ENCODE measurements around the gene DCC. TPM values are rescaled to one million over a fixed set of nuclear protein-coding genes. Genes with fewer than 3 reads are reported as not detected.

Gene DCC
- polyA plus RNA-seq, 1 donor: 0.58 TPM

DNA sequence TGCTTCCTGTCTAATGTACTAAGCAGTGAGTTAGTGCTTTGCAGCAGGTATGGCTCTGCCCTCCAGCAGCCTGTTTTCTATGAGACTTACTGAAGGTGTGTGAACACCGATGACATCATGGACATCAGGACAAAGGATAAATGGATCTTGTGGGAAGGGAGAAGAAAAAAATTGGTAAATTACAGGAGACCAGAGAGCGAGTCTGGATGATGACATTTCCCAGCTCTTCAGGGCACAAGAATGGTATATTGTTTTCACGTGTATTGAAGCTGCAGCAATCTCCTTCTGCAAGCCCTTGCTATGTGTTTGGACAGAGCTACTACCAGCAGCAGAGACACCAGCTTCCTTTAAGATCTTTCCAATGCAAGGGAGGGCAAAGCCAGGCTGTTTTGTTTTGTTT lies 47.2 kb downstream of the DCC start:
- Histone ChIP-seq H3K9me3 (ENCODE audit: control insufficient read depth, low read depth, low read length) (no peaks in the 10 kb centered on the region), H3K4me1 (ENCODE audit: control insufficient read depth, insufficient read depth, low read length) (no peaks in the 10 kb centered on the region), H3K4me3 (ENCODE audit: low read length) (no peak overlapping the region), H3K36me3 (ENCODE audit: control insufficient read depth, insufficient read depth, low read length) (no peaks in the 10 kb centered on the region), H3K27me3 (ENCODE audit: control insufficient read depth, insufficient read depth, low read length) (no peaks in the 10 kb centered on the region), H3K27ac (ENCODE audit: low read length) (no peak overlapping the region)
- WGBS (ENCODE audit: insufficient coverage, low lambda C conversion rate): 100% methylated on average over 1 of the region's 3 CpGs
- no peak for DNase-seq

DNA sequence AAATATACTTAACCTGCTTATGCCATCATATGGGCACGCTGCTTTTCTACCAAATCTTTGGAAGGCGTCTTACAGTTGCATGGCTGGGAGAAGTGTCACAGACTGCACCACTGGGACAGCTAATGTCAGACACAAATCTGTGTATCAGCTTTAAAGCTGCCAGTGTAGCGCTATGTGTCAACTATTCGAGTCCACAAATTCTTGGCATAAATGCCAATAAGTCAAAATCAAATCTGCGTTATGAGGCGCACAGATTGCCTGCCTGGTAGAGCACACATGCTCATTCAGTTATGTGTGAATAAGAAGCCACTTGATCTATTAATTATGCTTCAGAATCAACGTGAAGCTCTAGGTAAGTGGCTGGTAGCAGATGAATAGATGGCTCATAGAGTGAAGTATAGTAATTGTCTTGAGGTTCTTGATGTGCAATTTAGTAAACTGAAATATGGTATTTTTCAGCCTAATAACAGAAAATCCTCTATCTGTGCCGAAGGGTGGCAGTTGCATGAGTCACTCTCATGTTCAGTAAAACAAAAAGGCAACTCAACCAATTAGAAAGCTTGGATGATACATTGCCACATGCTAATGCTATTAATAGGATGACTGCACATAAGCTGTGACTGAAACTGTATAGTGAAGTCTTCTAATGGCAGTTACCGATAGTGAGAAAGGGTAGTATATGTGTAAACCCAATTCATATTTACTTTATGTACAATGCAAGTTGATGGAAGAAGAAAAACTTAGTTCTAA lies 52.0 kb downstream of the DCC start:
- Histone ChIP-seq H3K36me3 (ENCODE audit: control insufficient read depth, insufficient read depth, low read length) (no peaks in the 10 kb centered on the region), H3K4me1 (ENCODE audit: control insufficient read depth, insufficient read depth, low read length) (no peaks in the 10 kb centered on the region), H3K27ac (ENCODE audit: low read length) (no peak overlapping the region), H3K27me3 (ENCODE audit: control insufficient read depth, insufficient read depth, low read length) (no peaks in the 10 kb centered on the region), H3K4me3 (ENCODE audit: low read length) (no peak overlapping the region), H3K9me3 (ENCODE audit: control insufficient read depth, low read depth, low read length) (no peaks in the 10 kb centered on the region)
- no peak for DNase-seq
- WGBS (ENCODE audit: insufficient coverage, low lambda C conversion rate): 100% methylated on average over 2 of the region's 9 CpGs

DNA sequence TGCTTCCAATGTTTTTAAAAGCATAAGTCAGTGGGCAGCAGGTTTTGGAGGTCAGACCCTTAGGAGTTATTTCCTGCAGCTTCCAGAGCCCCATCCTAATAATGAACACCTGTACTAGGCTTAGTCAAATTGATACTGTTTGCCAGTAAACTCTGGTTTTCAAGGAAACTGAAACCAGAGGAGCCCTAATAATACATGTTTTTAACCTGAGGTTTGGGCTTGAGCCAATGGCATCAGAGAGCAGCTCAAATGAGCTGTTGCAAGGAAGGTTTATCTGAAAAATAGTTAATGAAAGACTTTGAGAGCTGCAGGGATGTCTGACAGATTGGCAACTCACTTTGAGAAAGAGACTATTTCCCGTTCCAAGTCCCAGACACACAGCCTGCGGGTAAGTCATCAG lies 54.6 kb downstream of the DCC start:
- no peaks in the 10 kb centered on the region for H3K36me3 ChIP-seq (ENCODE audit: control insufficient read depth, insufficient read depth, low read length)
- no peak overlapping the region for H3K27ac ChIP-seq (ENCODE audit: low read length)
- H3K9me3 ChIP-seq (ENCODE audit: control insufficient read depth, low read depth, low read length): no peaks in the 10 kb centered on the region
- 40% methylated on average over 2 of the region's 2 CpGs for WGBS (ENCODE audit: insufficient coverage, low lambda C conversion rate)
- no peaks in the 10 kb centered on the region for H3K27me3 ChIP-seq (ENCODE audit: control insufficient read depth, insufficient read depth, low read length)
- DNase-seq: peak in 1 of 2 donors; percentile 2
- no peaks in the 10 kb centered on the region for H3K4me1 ChIP-seq (ENCODE audit: control insufficient read depth, insufficient read depth, low read length)
- no peak overlapping the region for H3K4me3 ChIP-seq (ENCODE audit: low read length)

DNA sequence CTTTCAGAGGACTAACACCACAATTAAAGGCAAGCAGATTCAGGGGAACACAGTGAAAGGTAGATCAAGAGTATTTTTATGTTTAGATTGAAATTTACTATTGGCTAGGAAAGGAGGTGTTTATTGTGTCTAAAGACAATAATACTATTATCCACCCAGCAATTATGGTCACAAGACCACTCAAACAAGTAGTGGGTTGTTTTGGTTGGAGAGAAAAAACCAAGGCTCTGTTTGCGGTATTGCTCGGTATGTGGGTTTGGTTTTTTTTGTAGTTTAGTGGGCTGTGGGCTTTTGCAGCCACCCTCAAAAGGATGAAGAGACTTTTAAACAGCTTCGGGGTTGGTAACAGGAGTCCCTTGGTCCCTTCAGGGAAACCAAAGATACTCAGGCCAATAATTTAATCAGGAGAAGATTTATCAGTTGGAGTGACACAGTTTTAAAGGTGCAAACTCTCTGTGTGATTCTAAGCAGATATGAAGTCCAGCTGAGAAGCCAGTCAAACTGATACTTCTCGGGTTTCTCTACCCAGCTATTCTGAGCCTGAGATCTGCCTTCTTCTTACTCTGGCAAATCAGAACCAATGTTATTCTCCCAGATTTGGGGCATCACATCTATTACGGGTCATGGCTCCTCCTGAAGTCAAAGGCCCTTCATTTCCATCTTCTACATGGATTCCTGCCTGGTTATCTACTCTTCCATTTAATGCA lies 55.3 kb downstream of the DCC start:
- DNase-seq: no peak
- Histone ChIP-seq H3K9me3 (ENCODE audit: control insufficient read depth, low read depth, low read length) (no peaks in the 10 kb centered on the region), H3K4me1 (ENCODE audit: control insufficient read depth, insufficient read depth, low read length) (no peaks in the 10 kb centered on the region), H3K4me3 (ENCODE audit: low read length) (no peak overlapping the region), H3K36me3 (ENCODE audit: control insufficient read depth, insufficient read depth, low read length) (no peaks in the 10 kb centered on the region), H3K27me3 (ENCODE audit: control insufficient read depth, insufficient read depth, low read length) (no peaks in the 10 kb centered on the region), H3K27ac (ENCODE audit: low read length) (no peak overlapping the region)
- WGBS (ENCODE audit: insufficient coverage, low lambda C conversion rate): no CpG with 5 or more reads among the region's 5 CpGs

DNA sequence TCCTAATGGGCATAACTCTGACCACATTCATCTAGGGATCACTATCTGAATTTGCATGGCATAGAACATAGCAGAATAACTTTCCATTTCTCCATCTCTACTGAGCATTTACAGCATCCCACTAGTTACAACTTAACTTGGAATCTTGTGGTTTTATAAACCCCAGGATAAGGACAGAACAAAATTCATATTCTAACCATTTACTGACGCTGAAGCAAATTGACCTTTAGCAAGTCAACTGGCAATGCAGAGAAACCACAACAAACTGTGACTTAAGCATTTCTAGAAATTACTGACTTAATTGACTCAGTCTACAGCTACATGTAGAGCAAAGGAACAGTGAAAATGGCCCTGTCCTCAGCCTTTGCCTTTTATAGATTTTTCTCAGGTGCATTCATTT lies 61.2 kb downstream of the DCC start:
- no peaks in the 10 kb centered on the region for H3K36me3 ChIP-seq (ENCODE audit: control insufficient read depth, insufficient read depth, low read length)
- WGBS (ENCODE audit: insufficient coverage, low lambda C conversion rate): no CpG with 5 or more reads among the region's 1 CpG
- no peaks in the 10 kb centered on the region for H3K4me1 ChIP-seq (ENCODE audit: control insufficient read depth, insufficient read depth, low read length)
- H3K27me3 ChIP-seq (ENCODE audit: control insufficient read depth, insufficient read depth, low read length): no peaks in the 10 kb centered on the region
- no peak for DNase-seq
- H3K4me3 ChIP-seq (ENCODE audit: low read length): no peak overlapping the region
- no peaks in the 10 kb centered on the region for H3K9me3 ChIP-seq (ENCODE audit: control insufficient read depth, low read depth, low read length)
- H3K27ac ChIP-seq (ENCODE audit: low read length): no peak overlapping the region

DNA sequence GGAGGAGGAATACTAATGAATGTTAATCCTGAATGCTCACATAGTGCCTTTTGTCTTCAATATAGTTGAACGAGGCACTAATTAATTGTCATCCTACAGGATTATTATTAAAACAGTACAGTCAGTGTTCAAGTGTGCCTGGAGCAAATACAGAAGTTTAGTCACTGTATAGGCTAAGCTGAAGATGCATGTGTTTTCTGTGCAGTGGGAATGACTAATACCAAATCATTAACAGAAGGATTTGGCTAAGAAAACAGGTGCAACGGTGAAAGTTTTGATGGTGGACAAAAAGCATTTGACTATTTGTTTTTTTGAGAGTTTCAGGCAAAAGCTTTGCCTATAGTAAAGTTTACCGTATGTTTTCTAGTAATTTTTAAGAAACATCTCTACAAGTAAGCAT lies 62.8 kb downstream of the DCC start:
- Histone ChIP-seq H3K4me1 (ENCODE audit: control insufficient read depth, insufficient read depth, low read length) (no peaks in the 10 kb centered on the region), H3K27ac (ENCODE audit: low read length) (no peak overlapping the region), H3K9me3 (ENCODE audit: control insufficient read depth, low read depth, low read length) (no peaks in the 10 kb centered on the region), H3K36me3 (ENCODE audit: control insufficient read depth, insufficient read depth, low read length) (no peaks in the 10 kb centered on the region), H3K4me3 (ENCODE audit: low read length) (no peak overlapping the region), H3K27me3 (ENCODE audit: control insufficient read depth, insufficient read depth, low read length) (no peaks in the 10 kb centered on the region)
- DNase-seq: no peak
- no CpG with 5 or more reads among the region's 3 CpGs for WGBS (ENCODE audit: insufficient coverage, low lambda C conversion rate)

DNA sequence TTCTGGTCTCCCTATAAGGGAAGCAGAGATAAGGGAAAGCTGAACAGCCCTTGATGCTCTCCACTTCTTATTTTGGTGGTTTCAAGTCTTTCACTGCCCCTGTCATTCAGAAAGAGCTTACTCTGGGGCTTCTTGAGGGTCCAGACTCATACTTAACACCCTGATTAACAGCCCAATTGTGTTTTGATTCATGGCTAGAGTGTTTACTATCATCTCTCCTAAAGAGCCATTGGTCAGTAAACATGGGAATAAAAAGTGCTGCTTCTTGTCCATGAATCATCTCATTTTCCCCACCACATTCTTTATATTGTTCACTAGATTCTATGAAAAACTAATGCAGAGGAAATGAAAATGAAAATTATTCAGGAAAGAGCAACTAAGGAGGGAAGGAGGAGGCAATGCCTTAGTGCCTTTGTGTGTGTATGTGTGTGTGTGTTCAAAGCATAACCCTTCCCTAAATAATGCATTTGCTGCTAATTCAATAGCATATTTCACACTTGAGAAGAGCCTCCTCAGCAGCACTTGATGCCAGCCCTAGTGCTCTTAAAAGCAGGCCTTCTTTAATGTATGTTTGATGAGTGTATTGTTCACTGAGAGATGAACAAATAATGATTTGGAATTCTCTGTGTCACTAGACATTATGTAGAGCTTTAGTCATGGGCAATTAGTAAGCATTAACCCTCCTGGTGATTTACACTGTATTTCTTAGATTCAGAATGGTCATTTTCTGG lies 63.5 kb downstream of the DCC start:
- DNase-seq: no peak
- no peaks in the 10 kb centered on the region for H3K27me3 ChIP-seq (ENCODE audit: control insufficient read depth, insufficient read depth, low read length)
- no peaks in the 10 kb centered on the region for H3K36me3 ChIP-seq (ENCODE audit: control insufficient read depth, insufficient read depth, low read length)
- no peak overlapping the region for H3K4me3 ChIP-seq (ENCODE audit: low read length)
- H3K9me3 ChIP-seq (ENCODE audit: control insufficient read depth, low read depth, low read length): no peaks in the 10 kb centered on the region
- H3K27ac ChIP-seq (ENCODE audit: low read length): no peak overlapping the region
- no peaks in the 10 kb centered on the region for H3K4me1 ChIP-seq (ENCODE audit: control insufficient read depth, insufficient read depth, low read length)

DNA sequence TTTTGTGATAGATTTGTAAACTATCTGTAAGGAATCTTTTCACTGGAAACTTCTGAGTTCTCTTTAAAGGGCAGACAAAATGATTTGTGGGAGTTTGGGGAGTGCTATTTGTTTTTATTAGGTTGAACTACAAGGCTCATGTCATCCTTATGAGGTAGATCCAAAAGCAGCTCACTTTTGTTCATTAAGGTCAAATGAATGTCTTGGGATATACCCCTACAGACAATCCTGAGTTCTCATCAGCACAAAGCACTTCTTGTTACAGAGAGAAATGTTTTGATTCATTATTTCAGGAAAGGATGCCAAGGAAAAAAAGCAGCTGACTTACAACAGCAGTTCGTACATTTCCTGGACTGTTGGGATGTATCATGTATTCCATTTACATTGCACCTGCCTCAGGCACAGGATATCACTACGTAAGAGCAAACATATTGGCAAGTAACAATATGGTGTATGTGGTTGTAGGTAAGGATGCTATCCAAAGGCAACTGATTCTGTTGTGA lies 68.9 kb downstream of the DCC start:
- Histone ChIP-seq H3K27me3 (ENCODE audit: control insufficient read depth, insufficient read depth, low read length) (no peaks in the 10 kb centered on the region), H3K9me3 (ENCODE audit: control insufficient read depth, low read depth, low read length) (no peaks in the 10 kb centered on the region), H3K4me1 (ENCODE audit: control insufficient read depth, insufficient read depth, low read length) (no peaks in the 10 kb centered on the region), H3K4me3 (ENCODE audit: low read length) (no peak overlapping the region), H3K36me3 (ENCODE audit: control insufficient read depth, insufficient read depth, low read length) (no peaks in the 10 kb centered on the region), H3K27ac (ENCODE audit: low read length) (no peak overlapping the region)
- whole genome bisulfite sequencing (ENCODE audit: insufficient coverage, low lambda C conversion rate): no CpG with 5 or more reads among the region's 2 CpGs
- DNase-seq: no peak

DNA sequence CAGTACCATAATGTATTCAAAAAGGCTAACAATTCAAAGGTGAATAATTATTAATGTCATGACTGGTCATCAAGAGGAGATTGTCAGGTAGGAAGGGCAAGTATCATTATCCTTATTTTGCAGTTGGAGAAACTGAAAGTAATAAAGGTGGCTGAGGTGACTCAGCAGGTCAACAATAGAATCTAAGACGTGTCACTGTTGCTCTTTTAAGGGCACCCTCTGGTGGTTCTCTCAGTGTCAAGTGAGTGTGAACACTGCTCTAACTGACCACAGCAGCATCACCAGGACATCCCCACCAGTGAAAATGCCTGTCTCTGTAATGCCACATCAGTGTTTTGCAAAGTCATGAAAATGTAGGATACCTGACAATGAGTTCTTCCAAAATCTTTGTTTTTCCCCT lies 69.7 kb downstream of the DCC start:
- peak; percentile 16 to 58 for DNase-seq
- Histone ChIP-seq H3K4me3 (ENCODE audit: low read length) (no peak overlapping the region), H3K36me3 (ENCODE audit: control insufficient read depth, insufficient read depth, low read length) (no peaks in the 10 kb centered on the region), H3K9me3 (ENCODE audit: control insufficient read depth, low read depth, low read length) (no peaks in the 10 kb centered on the region), H3K27me3 (ENCODE audit: control insufficient read depth, insufficient read depth, low read length) (no peaks in the 10 kb centered on the region), H3K4me1 (ENCODE audit: control insufficient read depth, insufficient read depth, low read length) (no peaks in the 10 kb centered on the region), H3K27ac (ENCODE audit: low read length) (no peak overlapping the region)
- no CpG with 5 or more reads among the region's 1 CpG for WGBS (ENCODE audit: insufficient coverage, low lambda C conversion rate)

DNA sequence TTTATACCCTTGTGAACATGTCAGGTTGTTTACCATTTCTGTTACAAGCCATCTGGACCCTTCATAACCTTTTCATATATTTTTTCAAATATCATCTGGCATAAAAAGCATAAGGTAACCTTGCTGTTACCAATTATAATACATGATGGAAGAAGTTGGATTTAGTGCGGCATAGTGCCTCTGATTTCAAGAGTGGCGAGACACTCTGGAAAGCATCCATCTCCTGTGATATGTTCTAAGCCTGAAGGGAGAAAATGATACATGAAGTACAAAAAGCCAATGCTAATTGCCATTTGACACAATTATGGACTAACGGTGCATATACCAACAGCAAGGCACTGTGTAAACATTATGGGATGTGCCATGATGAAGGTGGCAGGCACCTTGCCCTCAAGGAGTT lies 75.1 kb downstream of the DCC start:
- WGBS (ENCODE audit: insufficient coverage, low lambda C conversion rate): no CpG with 5 or more reads among the region's 3 CpGs

More for the DNA sequence above, 75.1 kb downstream of the DCC start:
- DNase-seq: no peak
- H3K27ac ChIP-seq (ENCODE audit: low read length): no peak overlapping the region
- no peaks in the 10 kb centered on the region for H3K4me1 ChIP-seq (ENCODE audit: control insufficient read depth, insufficient read depth, low read length)
- no peaks in the 10 kb centered on the region for H3K27me3 ChIP-seq (ENCODE audit: control insufficient read depth, insufficient read depth, low read length)
- no peaks in the 10 kb centered on the region for H3K36me3 ChIP-seq (ENCODE audit: control insufficient read depth, insufficient read depth, low read length)
- H3K9me3 ChIP-seq (ENCODE audit: control insufficient read depth, low read depth, low read length): no peaks in the 10 kb centered on the region
- H3K4me3 ChIP-seq (ENCODE audit: low read length): no peak overlapping the region
